GM21447 (cell line): ENCODE data around the gene MISP.

Source experiments
- ATAC-seq: cut with Tn5 transposase; IDR thresholded peaks from one replicate; pipeline ENCODE4 v1.9.1; 2021; ENCODE audit not compliant: unreplicated experiment

MISP gene

GRCh38 chr19:771332-771785 is 20.4 kb downstream of the MISP start:
- no peak for ATAC-seq

DNA sequence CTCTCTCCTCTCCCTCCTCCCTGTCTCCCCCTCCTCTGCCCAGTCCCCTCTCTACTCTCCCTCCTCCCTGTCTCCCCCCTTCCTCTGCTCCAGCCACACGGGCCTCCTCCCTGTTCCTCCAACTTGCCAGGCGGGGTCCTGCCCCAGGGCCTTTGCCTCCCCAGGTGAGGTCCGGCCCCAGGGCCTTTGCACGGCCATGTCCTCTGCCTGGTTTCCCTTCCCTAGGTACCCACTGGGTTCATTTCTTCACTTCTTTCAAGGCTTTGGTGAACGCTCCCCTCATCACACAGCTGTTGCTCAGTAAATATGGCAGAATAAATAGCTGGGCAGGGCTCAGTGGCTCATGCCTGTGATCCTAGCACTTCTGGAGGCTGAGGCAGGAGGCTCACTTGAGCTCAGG is 21.2 kb downstream of the MISP start:
- ATAC-seq: no peak

DNA sequence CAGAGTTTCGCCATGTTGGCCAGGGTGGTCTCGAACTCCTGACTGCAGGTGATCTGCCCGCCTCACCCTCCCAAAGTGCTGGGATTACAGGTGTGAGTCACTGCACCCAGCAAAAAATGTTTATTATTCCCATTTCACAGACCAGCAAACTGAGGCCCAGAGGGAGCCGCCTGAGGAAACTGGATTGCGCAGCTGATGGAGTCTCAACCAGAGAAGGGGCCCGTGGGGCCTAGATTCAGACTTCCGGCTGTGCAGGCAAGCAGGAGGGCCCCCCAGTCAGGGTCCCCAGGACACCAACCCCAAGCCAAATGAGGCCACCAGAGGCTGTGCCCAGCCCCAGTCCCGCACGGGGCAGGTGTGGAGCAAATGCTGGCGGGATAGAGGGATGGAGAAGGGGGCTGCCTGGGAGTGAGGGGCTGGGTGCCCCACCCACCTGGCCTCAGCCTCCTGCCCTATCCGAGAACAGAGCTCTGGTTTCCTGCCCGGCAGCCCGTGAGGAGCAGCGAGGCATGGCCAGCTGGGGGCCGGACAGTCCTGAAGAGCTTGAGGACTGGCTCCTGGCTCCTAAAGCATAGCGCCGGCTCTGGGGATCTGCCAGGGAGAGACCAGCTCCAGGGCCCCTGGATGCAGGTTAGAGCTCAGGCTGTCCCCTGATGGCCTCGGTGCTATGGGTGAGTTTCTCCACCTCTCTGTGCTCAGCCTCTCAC is 22.0 kb downstream of the MISP start:
- no peak for ATAC-seq

DNA sequence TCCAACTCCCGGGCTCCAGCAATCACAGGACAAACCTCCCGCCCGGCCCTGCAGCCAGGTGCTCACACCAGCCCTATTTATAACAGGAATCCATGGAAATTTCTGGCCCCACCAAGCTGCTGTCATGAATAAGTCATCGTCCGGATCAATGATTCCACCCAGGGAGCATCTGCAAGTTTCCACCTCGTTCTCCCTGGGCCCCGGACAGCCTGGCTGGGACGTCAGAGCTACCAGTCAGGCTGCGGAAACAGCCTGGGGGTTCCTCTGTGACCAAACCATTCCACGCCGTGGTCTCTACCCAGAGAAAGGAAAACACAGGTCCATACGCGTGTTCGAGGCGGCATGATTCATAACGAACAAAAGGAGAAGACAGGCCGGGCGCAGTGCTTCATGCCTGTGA is 25.6 kb downstream of the MISP start:
- no peak for ATAC-seq

DNA sequence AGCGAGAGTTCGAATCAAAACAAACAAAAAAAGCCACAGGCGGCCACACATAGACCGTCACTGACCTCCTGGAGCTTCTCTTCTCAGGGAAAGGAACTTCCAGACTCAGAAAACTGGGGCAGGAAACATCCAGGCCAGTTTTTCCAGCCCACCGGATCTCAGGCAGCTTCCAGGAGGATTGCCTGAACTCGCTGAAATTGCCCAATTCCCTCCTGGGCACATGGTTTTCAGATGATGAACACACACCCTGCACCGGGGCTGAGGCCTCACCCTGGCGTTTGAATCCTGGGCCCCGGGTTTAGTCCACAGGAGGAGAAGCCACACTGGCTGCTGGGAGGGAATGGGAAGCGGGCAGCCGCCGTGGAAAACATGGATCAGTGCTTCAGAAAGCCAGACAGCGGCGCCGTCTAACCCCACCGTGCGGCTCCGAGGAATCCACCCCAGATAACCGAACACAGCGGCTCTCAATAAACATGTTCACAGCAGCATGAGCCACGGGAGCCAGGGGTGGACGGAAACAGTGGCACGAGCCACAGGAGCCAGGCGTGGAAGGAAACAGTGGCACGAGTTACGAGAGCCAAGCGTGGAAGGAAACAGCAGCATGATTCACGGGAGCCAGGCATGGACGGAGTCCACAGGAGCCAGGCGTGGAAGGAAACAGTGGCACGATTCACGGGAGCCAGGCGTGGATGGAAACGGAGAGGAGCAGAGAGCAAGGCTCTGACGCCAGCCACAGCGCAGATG is 28.2 kb downstream of the MISP start:
- ATAC-seq: no peak

- no peak for ATAC-seq
These were observed 30.0 kb downstream of the MISP start for GRCh38 chr19:780935-781334.

GRCh38 chr19:781800-782184 is 30.9 kb downstream of the MISP start:
- ATAC-seq: no peak

- ATAC-seq: no peak
These were observed 31.4 kb downstream of the MISP start for GRCh38 chr19:782185-782877.

DNA sequence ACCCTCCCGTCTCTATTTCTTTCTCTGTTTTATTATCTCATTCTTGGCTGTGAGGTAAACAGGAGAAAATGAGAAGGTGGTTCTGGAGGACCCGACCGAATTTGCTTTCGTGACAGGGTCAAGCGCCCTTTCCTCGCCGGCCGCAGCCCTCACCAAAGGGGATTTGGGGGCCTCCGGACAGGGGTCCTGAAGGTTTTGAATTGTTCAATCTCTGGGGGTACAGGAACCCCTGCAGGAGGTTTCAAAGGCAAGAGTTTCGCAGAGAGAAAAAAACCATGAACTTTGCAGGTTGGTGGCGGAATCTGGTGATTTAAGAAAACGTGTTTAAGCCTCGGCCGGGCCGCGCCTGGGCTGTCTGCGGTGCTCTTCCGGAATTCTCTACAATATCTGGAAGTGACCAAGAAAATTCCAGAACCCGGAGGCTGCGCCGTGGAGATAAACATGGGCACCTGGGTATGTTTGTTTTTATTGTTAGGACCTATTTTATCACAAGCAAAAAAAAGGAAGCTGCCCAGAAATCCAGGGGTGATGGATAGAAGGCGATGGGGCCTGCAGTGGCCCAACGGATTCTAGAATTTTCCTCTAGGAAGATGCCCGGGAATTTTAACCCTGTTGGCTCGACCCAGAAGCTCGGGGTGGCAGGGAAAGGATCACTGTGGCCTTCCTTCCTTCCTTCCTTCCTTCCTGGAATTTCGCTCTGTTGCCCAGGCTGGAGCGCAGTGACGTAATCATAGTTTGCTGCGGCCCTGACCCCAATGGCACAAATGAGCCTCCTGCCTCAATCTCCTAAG is 32.2 kb downstream of the MISP start:
- no peak for ATAC-seq

- no peak for ATAC-seq
These were observed 33.6 kb downstream of the MISP start for GRCh38 chr19:784541-784940.

DNA sequence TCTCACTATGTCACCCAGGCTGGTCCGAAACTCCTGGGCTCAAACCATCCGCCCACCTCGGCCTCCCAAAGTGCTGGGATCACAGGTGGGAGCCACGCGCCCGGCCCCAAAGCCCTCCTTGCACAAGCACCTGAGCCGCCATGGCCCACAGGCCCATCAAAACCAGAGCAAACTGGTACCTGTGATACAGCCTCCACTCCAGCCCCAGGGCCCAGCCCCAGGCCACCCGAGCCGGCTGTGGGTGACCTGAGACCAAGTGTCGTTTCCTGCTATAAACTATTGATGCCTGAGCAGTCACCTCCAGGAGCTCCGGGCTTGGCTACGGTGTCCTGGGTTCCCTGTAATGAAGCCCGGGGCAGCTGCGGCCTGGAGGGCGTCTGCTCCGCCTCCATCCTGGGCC is 36.6 kb downstream of the MISP start:
- ATAC-seq: no peak

- no peak for ATAC-seq
These were observed 37.7 kb downstream of the MISP start for GRCh38 chr19:788686-788982.

GRCh38 chr19:788983-789700 is 38.2 kb downstream of the MISP start:
- no peak for ATAC-seq

- ATAC-seq: no peak
These were observed 38.8 kb downstream of the MISP start for GRCh38 chr19:789701-790060.

- ATAC-seq: no peak
These were observed 40.2 kb downstream of the MISP start for GRCh38 chr19:791007-791566.

DNA sequence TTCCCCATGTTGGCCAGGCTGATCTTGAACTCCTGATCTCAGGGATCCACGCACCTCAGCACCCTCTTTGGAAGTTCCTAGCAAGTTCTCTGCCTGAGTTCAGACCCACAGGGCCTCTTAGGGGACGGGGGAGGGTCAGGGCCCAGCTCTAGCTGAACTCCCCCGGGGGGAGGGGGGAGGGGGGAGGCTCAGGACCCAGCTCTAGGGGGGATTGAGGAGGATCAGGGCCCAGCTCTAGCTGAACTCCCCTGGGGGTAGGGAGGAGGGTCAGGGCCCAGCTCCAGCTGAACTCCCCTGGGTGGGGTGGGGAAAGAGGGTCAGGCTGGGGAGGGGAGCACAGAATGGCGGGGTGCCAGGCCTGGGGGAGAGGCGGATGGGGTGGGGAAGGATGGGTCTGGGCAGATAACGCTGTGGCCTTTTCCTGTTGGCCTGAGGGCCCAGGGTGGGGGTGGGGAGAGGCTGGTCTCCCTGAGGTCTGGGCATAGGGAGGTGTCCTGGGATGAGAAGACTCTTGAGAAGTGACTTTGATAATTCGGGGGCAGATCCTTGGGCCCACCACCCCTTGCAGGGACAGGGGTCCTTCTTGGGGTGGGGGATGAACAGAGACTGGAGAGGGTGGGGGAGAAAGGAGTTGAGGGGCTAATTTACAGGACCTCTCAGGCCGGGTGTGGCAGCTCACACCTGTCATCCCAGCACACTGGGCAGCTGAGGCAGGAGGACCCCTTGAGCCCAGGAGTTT is 40.8 kb downstream of the MISP start:
- no peak for ATAC-seq

- no peak for ATAC-seq
These were observed 41.5 kb downstream of the MISP start for GRCh38 chr19:792306-792885.

DNA sequence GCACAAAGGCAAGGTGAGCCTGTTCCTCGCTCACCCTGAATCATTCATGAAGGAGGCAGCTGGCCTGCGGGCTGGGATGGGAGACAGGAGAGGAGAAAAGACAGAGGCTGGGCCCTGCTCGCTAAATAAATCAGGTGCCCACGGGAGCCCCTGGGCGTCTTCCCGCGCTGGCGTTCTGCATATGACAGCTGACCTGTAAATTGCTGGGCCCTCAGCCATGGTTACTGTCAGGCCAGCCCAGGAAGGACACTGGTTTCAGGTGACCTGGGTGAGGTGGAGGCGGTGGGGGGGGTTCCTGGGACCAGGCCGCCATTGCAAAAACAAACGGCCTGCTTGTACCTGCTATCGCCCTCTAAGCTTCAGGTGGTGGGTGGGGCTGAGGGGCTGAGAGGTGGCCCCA is 42.9 kb downstream of the MISP start:
- no peak for ATAC-seq

DNA sequence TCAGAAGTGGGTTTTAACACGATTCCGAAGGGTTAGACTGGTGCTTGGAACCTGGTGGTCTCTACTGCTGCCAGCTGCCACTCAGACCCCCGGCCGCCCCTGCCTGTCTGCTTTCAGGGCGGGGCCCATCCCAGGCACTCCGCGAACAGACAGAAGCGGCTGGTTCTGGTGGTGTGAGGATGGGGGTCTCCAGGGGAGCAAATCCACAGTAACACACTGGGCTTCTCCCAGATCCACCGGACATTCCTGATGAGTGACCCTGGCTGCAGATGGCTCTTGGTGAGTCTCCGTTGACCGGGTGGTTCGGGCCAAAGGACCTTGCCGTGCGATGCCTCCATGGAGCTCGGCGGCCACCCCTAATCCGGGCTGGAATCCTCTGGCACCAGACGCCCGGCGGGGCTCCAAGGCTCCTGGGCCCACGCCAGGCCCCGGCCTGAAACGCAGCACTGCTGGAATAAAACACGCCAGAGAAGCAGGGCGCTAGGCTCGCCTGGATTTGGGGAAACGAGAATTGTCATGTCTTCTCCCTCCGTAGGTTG is 44.2 kb downstream of the MISP start:
- no peak for ATAC-seq
